ENCODE data around the gene LDLRAD4. TPM values are rescaled to one million over a fixed set of nuclear protein-coding genes. Genes with fewer than 3 reads are reported as not detected.

LDLRAD4 gene
- total and polyA plus RNA-seq, 11 donors, result 10.4 to 44.0 (median 29.6) TPM

DNA sequence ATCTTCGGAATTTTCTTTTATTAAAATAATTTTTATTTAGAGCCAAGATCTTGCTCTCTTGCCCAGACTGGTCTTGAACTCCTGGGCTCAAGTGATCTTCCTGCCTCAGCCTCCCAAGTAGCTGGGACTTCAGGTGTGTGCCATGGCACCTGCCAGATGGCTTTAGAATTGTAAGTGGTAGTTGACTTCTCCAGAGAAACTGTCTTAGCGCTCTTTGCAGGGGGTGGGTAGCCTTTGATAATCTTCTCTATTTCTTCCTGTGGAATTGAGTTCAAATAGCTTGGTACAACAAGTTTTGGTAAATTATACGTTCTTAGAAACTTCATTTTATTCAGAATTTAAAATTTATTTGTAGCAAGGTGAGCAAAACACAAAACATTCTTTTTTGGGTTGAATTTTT, 113.3 kb downstream of the LDLRAD4 start:
- intact Hi-C loops (cut with DNase I), result loop anchor here in 1 of 10 donors (5.0 kb wide), 1 partner anchor 40 kb away; no protein-coding TSS in a partner anchor
- TF ChIP-seq, protein P1, sequence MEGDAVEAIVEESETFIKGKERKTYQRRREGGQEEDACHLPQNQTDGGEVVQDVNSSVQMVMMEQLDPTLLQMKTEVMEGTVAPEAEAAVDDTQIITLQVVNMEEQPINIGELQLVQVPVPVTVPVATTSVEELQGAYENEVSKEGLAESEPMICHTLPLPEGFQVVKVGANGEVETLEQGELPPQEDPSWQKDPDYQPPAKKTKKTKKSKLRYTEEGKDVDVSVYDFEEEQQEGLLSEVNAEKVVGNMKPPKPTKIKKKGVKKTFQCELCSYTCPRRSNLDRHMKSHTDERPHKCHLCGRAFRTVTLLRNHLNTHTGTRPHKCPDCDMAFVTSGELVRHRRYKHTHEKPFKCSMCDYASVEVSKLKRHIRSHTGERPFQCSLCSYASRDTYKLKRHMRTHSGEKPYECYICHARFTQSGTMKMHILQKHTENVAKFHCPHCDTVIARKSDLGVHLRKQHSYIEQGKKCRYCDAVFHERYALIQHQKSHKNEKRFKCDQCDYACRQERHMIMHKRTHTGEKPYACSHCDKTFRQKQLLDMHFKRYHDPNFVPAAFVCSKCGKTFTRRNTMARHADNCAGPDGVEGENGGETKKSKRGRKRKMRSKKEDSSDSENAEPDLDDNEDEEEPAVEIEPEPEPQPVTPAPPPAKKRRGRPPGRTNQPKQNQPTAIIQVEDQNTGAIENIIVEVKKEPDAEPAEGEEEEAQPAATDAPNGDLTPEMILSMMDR (IDR thresholded peaks at IDR 0.05), result no peak
- no peak for TF ChIP-seq POLR2A (IDR thresholded peaks at IDR 0.05)
- no peak overlapping the region for H3K27ac ChIP-seq
- H3K4me1 ChIP-seq, result peaks cover 0 to 6% (median 0%) of the 10 kb centered on the region in 12 donors
- no peaks in the 10 kb centered on the region for H3K27me3 ChIP-seq
- no peaks in the 10 kb centered on the region for H3K36me3 ChIP-seq
- H3K4me3 ChIP-seq, result no peak overlapping the region
- WGBS, 4 donors, result 89 to 96% (median 95%) methylated on average over 3 of the region's 3 CpGs
- no peak for ATAC-seq
- no peak for DNase-seq
- peaks cover 0 to 24% (median 0%) of the 10 kb centered on the region in 12 donors for H3K9me3 ChIP-seq

DNA sequence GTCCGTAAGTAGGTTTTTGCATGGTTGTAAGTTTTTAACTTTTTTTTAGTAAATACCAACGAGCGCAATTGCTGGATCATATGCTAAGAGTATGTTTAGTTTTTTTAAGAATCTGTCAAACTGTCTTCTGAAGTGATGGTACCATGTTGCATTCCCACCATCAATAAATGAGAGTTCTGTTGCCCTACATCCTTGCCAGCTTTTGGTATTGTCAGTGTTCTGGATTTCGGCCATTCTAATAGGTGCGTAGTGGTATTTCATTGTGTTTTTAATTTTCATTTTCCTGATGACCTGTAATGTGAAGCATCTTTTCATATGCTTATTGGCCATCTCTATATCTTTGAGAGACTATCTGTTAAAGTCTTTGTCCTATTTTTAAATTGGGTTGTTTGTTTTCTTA, 114.3 kb downstream of the LDLRAD4 start:
- intact Hi-C loops (cut with DNase I), result loop anchor here in 1 of 10 donors (5.0 kb wide), 1 partner anchor 39 kb away; no protein-coding TSS in a partner anchor
- Histone ChIP-seq H3K36me3 (no peaks in the 10 kb centered on the region), H3K9me3 (peaks cover 0 to 24% (median 0%) of the 10 kb centered on the region in 12 donors), H3K4me1 (peaks cover 0 to 6% (median 0%) of the 10 kb centered on the region in 12 donors), H3K27ac (no peak overlapping the region), H3K27me3 (no peaks in the 10 kb centered on the region), H3K4me3 (no peak overlapping the region)
- ATAC-seq (no peak), DNase-seq (no peak)
- TF ChIP-seq, protein P1 (IDR thresholded peaks at IDR 0.05), result no peak
- TF ChIP-seq POLR2A (IDR thresholded peaks at IDR 0.05), result no peak
- WGBS, 4 donors, result 76 to 79% (median 78%) methylated on average over 5 of the region's 5 CpGs

DNA sequence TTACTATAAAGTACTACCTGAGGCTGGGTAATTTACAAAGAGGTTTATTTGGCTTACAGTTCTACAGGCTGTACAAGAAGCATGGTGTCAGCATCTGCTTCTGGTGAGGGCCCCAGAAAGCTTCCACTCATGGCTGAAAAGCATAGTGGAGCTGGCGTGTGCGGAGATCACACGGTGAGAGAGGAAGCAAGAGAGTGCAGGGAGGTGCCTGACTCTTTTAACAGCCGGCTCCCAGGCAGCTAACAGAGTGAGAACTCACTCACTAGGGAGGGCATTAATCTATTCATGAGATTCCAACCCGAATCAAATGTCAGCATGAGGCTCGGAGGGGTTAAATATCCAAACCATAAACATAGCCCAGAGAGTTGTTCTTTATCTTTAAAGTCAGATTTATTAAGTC, 117.3 kb downstream of the LDLRAD4 start:
- Histone ChIP-seq H3K4me3 (no peak overlapping the region), H3K9me3 (peaks cover 0 to 24% (median 0%) of the 10 kb centered on the region in 12 donors), H3K27me3 (no peaks in the 10 kb centered on the region), H3K36me3 (no peaks in the 10 kb centered on the region), H3K27ac (no peak overlapping the region), H3K4me1 (peaks cover 0 to 14% (median 1%) of the 10 kb centered on the region in 12 donors)
- WGBS, 4 donors, result 59 to 69% (median 67%) methylated on average over 6 of the region's 6 CpGs
- DNase-seq (no peak), ATAC-seq (no peak)
- intact Hi-C loops (cut with DNase I), result no loop called here
- TF ChIP-seq POLR2A (IDR thresholded peaks at IDR 0.05), result no peak
- TF ChIP-seq, protein P1 (IDR thresholded peaks at IDR 0.05), result no peak

DNA sequence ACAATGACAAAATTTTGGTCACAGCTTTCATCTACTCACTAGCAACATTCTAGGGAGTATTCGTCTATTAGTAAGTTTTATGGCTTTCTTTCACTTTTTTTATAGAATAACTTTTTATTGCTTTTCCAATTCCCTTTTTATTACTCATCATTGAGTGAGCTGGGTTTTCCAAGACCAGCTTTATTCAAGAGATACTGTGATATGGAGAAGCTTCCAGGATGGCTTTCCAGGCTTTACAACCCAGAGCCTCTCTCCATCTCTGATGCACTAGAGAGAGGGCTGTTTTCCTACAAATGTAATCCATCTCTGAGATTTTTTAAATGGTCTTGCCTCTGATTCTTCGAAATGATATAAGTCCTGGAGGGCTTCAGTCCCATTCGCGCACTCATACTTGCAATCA, 118.3 kb downstream of the LDLRAD4 start:
- TF ChIP-seq POLR2A (IDR thresholded peaks at IDR 0.05), result no peak
- TF ChIP-seq, protein P1 (IDR thresholded peaks at IDR 0.05), result no peak
- no peak for ATAC-seq
- WGBS, 4 donors, result 95 to 99% (median 96%) methylated on average over 4 of the region's 4 CpGs
- H3K9me3 ChIP-seq, result peaks cover 0 to 33% (median 6%) of the 10 kb centered on the region in 12 donors
- DNase-seq, result no peak
- H3K36me3 ChIP-seq, result no peaks in the 10 kb centered on the region
- no peak overlapping the region for H3K4me3 ChIP-seq
- H3K27ac ChIP-seq, result no peak overlapping the region
- intact Hi-C loops (cut with DNase I), result no loop called here
- H3K4me1 ChIP-seq, result peaks cover 0 to 14% (median 1%) of the 10 kb centered on the region in 12 donors
- H3K27me3 ChIP-seq, result no peaks in the 10 kb centered on the region
